H1 (cell line): Measurements from ENCODE around the gene KRTAP10-7. TPM values are rescaled to one million over a fixed set of nuclear protein-coding genes. Genes with fewer than 3 reads are reported as not detected.

Source experiments
- CTCF ChIA-PET: fragments of 300-600 bp; sonication (Branson Sonifier 250); formaldehyde crosslinking; loops from one replicate; lab custom pipeline; 2021; ENCODE audit not compliant: partially characterized antibody; lab: Charles Lee
- POLR2A ChIA-PET: fragments of 300-600 bp; sonication (Branson Sonifier 250); formaldehyde crosslinking; loops from one replicate; lab custom pipeline; 2021; ENCODE audit warnings: inconsistent platforms; ENCODE audit not compliant: partially characterized antibody; lab: Charles Lee
- DNase-seq, 2 experiments: peaks; one replicate each; pipeline versions ENCODE4 v3.0.0 to v3.0.0-alpha.2; 2010 to 2022; ENCODE audit warnings: low spot score in 2 of 2, low read depth in 1 of 2, mixed read lengths in 1 of 2
- FAIRE-seq: peaks from 2 replicates; lab custom pipeline; 2011; peaks lifted over from hg19 to GRCh38; lab: Jason Lieb, UNC
- H2AFZ ChIP-seq: 2 replicates; pipeline ENCODE4 v1.8.1; 2012; ENCODE audit warnings: low read length, inconsistent platforms
- H2AK5ac ChIP-seq: 2 replicates; pipeline ENCODE4 v1.6.1; 2013; ENCODE audit warnings: low read depth, low read length
- H2BK120ac ChIP-seq: replicated peaks from 2 replicates; pipeline ENCODE3; 2013; ENCODE audit warnings: low read depth, low read length, inconsistent platforms
- H2BK12ac ChIP-seq: 2 replicates; pipeline ENCODE4 v1.6.1; 2013; ENCODE audit warnings: low read depth, low read length
- H2BK15ac ChIP-seq: 2 replicates; pipeline ENCODE4 v1.6.1; 2013; ENCODE audit warnings: low read length
- H2BK20ac ChIP-seq: 2 replicates; pipeline ENCODE4 v1.6.1; 2013; ENCODE audit warnings: low read length
- H2BK5ac ChIP-seq: 2 replicates; pipeline ENCODE4 v1.6.1; 2013; ENCODE audit warnings: low read depth, low read length
- H3K14ac ChIP-seq: 2 replicates; pipeline ENCODE4 v1.6.1; 2013; ENCODE audit warnings: inconsistent platforms; ENCODE audit not compliant: insufficient read length
- H3K18ac ChIP-seq: 2 replicates; pipeline ENCODE4 v1.6.1; 2013; ENCODE audit warnings: low read length; ENCODE audit errors: extremely low read depth
- H3K23ac ChIP-seq: 2 replicates; pipeline ENCODE4 v1.6.1; 2013; ENCODE audit warnings: inconsistent platforms; ENCODE audit not compliant: insufficient read length
- H3K23me2 ChIP-seq: 2 replicates; pipeline ENCODE4 v1.6.1; 2013; ENCODE audit warnings: low read depth, low read length
- H3K27ac ChIP-seq: 2 replicates; pipeline ENCODE4 v1.6.1; 2011; ENCODE audit warnings: low read depth, low read length, inconsistent platforms
- H3K27me3 ChIP-seq, 4 experiments: replicated peaks in 1 of 4; 1 replicate in 1 of 4; 2 replicates in 3 of 4; pipeline versions ENCODE4 v1.6.1 to v1.8.1; 2011 to 2013; ENCODE audit warnings: low read length in 3 of 4, mild to moderate bottlenecking in 3 of 4, inconsistent platforms in 2 of 4, mixed read lengths in 2 of 4, moderate library complexity in 1 of 4; ENCODE audit not compliant: control insufficient read depth in 3 of 4, insufficient read depth in 3 of 4; ENCODE audit errors: extremely low read depth in 1 of 4
- H3K36me3 ChIP-seq, 4 experiments: 2 replicates each; pipeline versions ENCODE4 v1.6.1 to v1.8.1; 2011 to 2013; ENCODE audit warnings: mild to moderate bottlenecking in 4 of 4, low read length in 3 of 4, moderate library complexity in 2 of 4, control low read depth in 1 of 4, inconsistent platforms in 1 of 4; ENCODE audit not compliant: insufficient read depth in 4 of 4, control insufficient read depth in 2 of 4
- H3K4ac ChIP-seq: replicated peaks from 2 replicates; pipeline ENCODE3; 2013; ENCODE audit warnings: low read length, low read depth, mixed read lengths, inconsistent platforms; ENCODE audit not compliant: insufficient read length
- H3K4me1 ChIP-seq, 4 experiments: replicated peaks in 1 of 4; 1 replicate in 1 of 4; 2 replicates in 3 of 4; pipeline versions ENCODE4 v1.6.1 to v1.8.1; 2011 to 2013; ENCODE audit warnings: low read length in 3 of 4, inconsistent platforms in 2 of 4, mixed read lengths in 1 of 4; ENCODE audit not compliant: insufficient read depth in 4 of 4, control insufficient read depth in 3 of 4
- H3K4me2 ChIP-seq, 2 experiments: 2 replicates each; pipeline versions ENCODE4 v1.6.1 to v1.8.1; 2011 to 2013; ENCODE audit warnings: low read depth in 2 of 2, low read length in 2 of 2, control low read depth in 1 of 2, inconsistent platforms in 1 of 2, mild to moderate bottlenecking in 1 of 2; ENCODE audit not compliant: insufficient read depth in 1 of 2
- H3K4me3 ChIP-seq, 4 experiments: fragments of 200-600, 300-600 bp in 1 of 4; sonication (generic), shearing (Covaris generic), sonication (Bioruptor Twin) in 1 of 4; 2 replicates each; pipeline versions ENCODE4 v1.5.1 to v1.8.1; 2011 to 2016; ENCODE audit warnings: low read length in 4 of 4, low read depth in 3 of 4, control low read depth in 2 of 4, inconsistent platforms in 2 of 4, mild to moderate bottlenecking in 2 of 4, mixed read lengths in 1 of 4, moderate library complexity in 1 of 4; ENCODE audit not compliant: insufficient read depth in 2 of 4; ENCODE audit errors: extremely low read depth in 1 of 4
- H3K56ac ChIP-seq: replicated peaks from 2 replicates; pipeline ENCODE3; 2013; ENCODE audit warnings: low read depth, mild to moderate bottlenecking, mixed read lengths, low read length, inconsistent platforms; ENCODE audit not compliant: insufficient read length
- H3K79me1 ChIP-seq: 2 replicates; pipeline ENCODE4 v1.6.1; 2013; ENCODE audit warnings: low read depth, low read length, control low read depth
- H3K79me2 ChIP-seq, 2 experiments: 2 replicates each; pipeline versions ENCODE4 v1.6.1 to v1.8.1; 2012 to 2013; ENCODE audit warnings: low read length in 2 of 2, mild to moderate bottlenecking in 2 of 2, inconsistent platforms in 1 of 2; ENCODE audit not compliant: insufficient read depth in 2 of 2, control insufficient read depth in 1 of 2
- H3K9ac ChIP-seq, 4 experiments: replicated peaks in 1 of 4; 1 replicate in 1 of 4; 2 replicates in 3 of 4; pipeline versions ENCODE4 v1.6.1 to v1.8.1; 2011 to 2013; ENCODE audit warnings: low read depth in 3 of 4, low read length in 3 of 4, control low read depth in 2 of 4, mild to moderate bottlenecking in 2 of 4, moderate library complexity in 2 of 4, inconsistent platforms in 1 of 4; ENCODE audit errors: extremely low read depth in 1 of 4
- H3K9me3 ChIP-seq, 2 experiments: 2 replicates each; pipeline versions ENCODE4 v1.6.1 to v1.8.1; 2012 to 2013; ENCODE audit warnings: mild to moderate bottlenecking in 2 of 2, moderate library complexity in 2 of 2, control low read depth in 1 of 2, inconsistent platforms in 1 of 2, low read depth in 1 of 2, low read length in 1 of 2, mixed read lengths in 1 of 2; ENCODE audit not compliant: insufficient read depth in 2 of 2
- H4K20me1 ChIP-seq, 2 experiments: replicated peaks in 1 of 2; 2 replicates each; pipeline versions ENCODE3 to v1.8.1; 2011 to 2013; ENCODE audit warnings: inconsistent platforms in 2 of 2, low read length in 2 of 2, mild to moderate bottlenecking in 1 of 2; ENCODE audit not compliant: insufficient read depth in 2 of 2, control insufficient read depth in 1 of 2
- H4K5ac ChIP-seq: 2 replicates; pipeline ENCODE4 v1.6.1; 2013; ENCODE audit warnings: low read length, low read depth, mixed read lengths, inconsistent platforms; ENCODE audit not compliant: insufficient read length
- H4K8ac ChIP-seq: 2 replicates; pipeline ENCODE4 v1.8.0; 2013; ENCODE audit warnings: mild to moderate bottlenecking, moderate library complexity, low read length, inconsistent platforms; ENCODE audit not compliant: insufficient read depth; ENCODE audit errors: extremely low read depth
- H4K91ac ChIP-seq: replicated peaks from 2 replicates; pipeline ENCODE3; 2013; ENCODE audit warnings: low read length, mixed read lengths, inconsistent platforms; ENCODE audit not compliant: insufficient read length
- BACH1 ChIP-seq: IDR thresholded peaks from 2 replicates; pipeline ENCODE4 v1.6.1; 2012; ENCODE audit warnings: low read length, improper control_type of control experiment
- CEBPB ChIP-seq: IDR thresholded peaks from 2 replicates; pipeline ENCODE4 v1.6.1; 2012; ENCODE audit warnings: low read depth, low read length
- CTCF ChIP-seq, 3 experiments: IDR thresholded peaks; 1 replicate in 2 of 3; 2 replicates in 1 of 3; pipeline versions ENCODE4 v1.5.1 to v1.6.1; 2011; ENCODE audit warnings: low read length in 3 of 3, mild to moderate bottlenecking in 3 of 3, inconsistent platforms in 2 of 3, low read depth in 1 of 3, moderate library complexity in 1 of 3; ENCODE audit not compliant: insufficient read depth in 1 of 3; ENCODE audit errors: control extremely low read depth in 1 of 3
- E2F6 ChIP-seq: IDR thresholded peaks from 2 replicates; pipeline ENCODE4 v1.6.1; 2012; ENCODE audit warnings: inconsistent platforms
- EZH2 ChIP-seq: fragments of 200-600 bp; sonication (generic); IDR thresholded peaks from 2 replicates; pipeline ENCODE4 v1.7.1; 2012; ENCODE audit warnings: low read depth, mild to moderate bottlenecking, moderate library complexity, low read length, inconsistent platforms; ENCODE audit not compliant: severe bottlenecking
- GABPA ChIP-seq: IDR thresholded peaks from 2 replicates; pipeline ENCODE4 v1.6.1; 2011; ENCODE audit warnings: mild to moderate bottlenecking, low read length, moderate library complexity, borderline replicate concordance; ENCODE audit not compliant: insufficient read depth
- JUND ChIP-seq: IDR thresholded peaks from 2 replicates; pipeline ENCODE4 v1.6.1; 2011; ENCODE audit warnings: mild to moderate bottlenecking, improper control_type of control experiment, low read length
- NRF1 ChIP-seq: IDR thresholded peaks from 2 replicates; pipeline ENCODE4 v1.6.1; 2011; ENCODE audit warnings: mild to moderate bottlenecking, low read depth, low read length, improper control_type of control experiment
- PHF8 ChIP-seq: fragments of 200-600 bp; sonication (generic); conservative IDR thresholded peaks from 2 replicates; pipeline ENCODE4 v1.7.1; 2012; ENCODE audit warnings: low read depth, mild to moderate bottlenecking, inconsistent platforms, low read length, moderate library complexity
- RXRA ChIP-seq: IDR thresholded peaks from 2 replicates; pipeline ENCODE4 v1.6.1; 2011; ENCODE audit warnings: low read depth, mild to moderate bottlenecking, low read length, moderate library complexity; ENCODE audit not compliant: insufficient read depth
- WGBS, 2 experiments: shearing (Covaris generic) in 1 of 2; methylation state at CpG; one replicate each; pipeline versions ENCODE4 v1.1.6 to v1.1.7; 2013 to 2015; ENCODE audit warnings: low lambda C conversion rate in 2 of 2, mixed read lengths in 2 of 2, inconsistent platforms in 1 of 2, low coverage in 1 of 2, missing lambda C conversion rate in 1 of 2; ENCODE audit not compliant: insufficient replicate concordance in 2 of 2, insufficient coverage in 1 of 2, insufficient read length in 1 of 2; ENCODE audit errors: extremely low coverage in 1 of 2, missing lambda C conversion rate in 1 of 2; 5-methylcytosine and 5-hydroxymethylcytosine counted together
- polyA plus RNA-seq, 7 experiments: library from polyadenylated mRNA; depleted of rRNA in 3 of 7; stranded (reverse) in 5 of 7; unstranded in 2 of 7; fragments of >200 nt in 5 of 7; fragments of 200-250 nt in 2 of 7; gene quantifications; 1 replicate in 5 of 7; 2 replicates in 1 of 7; 4 replicates in 1 of 7; pipeline versions ENCODE4 v1.2.1 to v1.2.3, GENCODE V29; 2011 to 2013; ENCODE audit warnings: missing spikeins in 2 of 7, mixed read lengths in 2 of 7
- total RNA-seq: library from RNA; stranded (reverse); fragmentation: NEBNext Ultra II Directional; extraction: Animal tissue kit (Norgen Biotek cat#: 25700); gene quantifications from 2 replicates; pipeline ENCODE4 v1.2.1, GENCODE V29; 2021

KRTAP10-7 gene
- total and polyA plus RNA-seq, 2 of the 8 experiments (the other 6 are each of a cell fraction or from before 2014, with no cell fraction given), result not detected

GRCh38 chr21:44550807-44551206 is 49.6 kb upstream of the KRTAP10-7 start:
- Histone ChIP-seq H3K23ac (no peak overlapping the region), H3K56ac (no peak overlapping the region), H3K4ac (peak overlapping the region; percentile 95), H3K4me1 (peaks cover 9 to 35% (median 17%) of the 10 kb centered on the region in 4 experiments), H2BK5ac (peak overlapping the region; percentile 61), H3K4me2 (no peak overlapping the region; a peak in 1 of 4 replicates), H3K79me2 (no peaks in the 10 kb centered on the region), H3K27me3 (no peaks in the 10 kb centered on the region), H3K4me3 (no peak overlapping the region), H3K36me3 (no peaks in the 10 kb centered on the region), H4K91ac (peak overlapping the region; percentile 34), H3K27ac (no peak overlapping the region), H3K9me3 (no peaks in the 10 kb centered on the region; a peak in 1 of 4 replicates), H2AK5ac (peak overlapping the region; percentile 82; the same call in 1 of the 2 replicates), H4K5ac (no peak overlapping the region), H4K20me1 (no peaks in the 10 kb centered on the region), H2BK120ac (no peak overlapping the region), H2AFZ (no peak overlapping the region), H3K9ac (no peak overlapping the region), H2BK12ac (peak overlapping the region; percentile 98; the same call in 1 of the 2 replicates), H3K14ac (no peak overlapping the region), H4K8ac (no peak overlapping the region), H3K23me2 (no peaks in the 10 kb centered on the region), H3K18ac (peak overlapping the region; percentile 83), H2BK20ac (peak overlapping the region; percentile 99; the same call in 1 of the 2 replicates), H2BK15ac (peak overlapping the region; percentile 98; the same call in 1 of the 2 replicates), H3K79me1 (no peaks in the 10 kb centered on the region)
- ChIA-PET CTCF (interaction anchor here (0.7 to 2.3 kb wide), 6 partner anchors 10 to 243 kb away, joined by 3 to 8 read pairs (median 4); no protein-coding TSS in a partner anchor), POLR2A (interaction anchor here (1.2 to 1.3 kb wide), 3 partner anchors 11 to 52 kb away, joined by 3 read pairs; partner anchors contain the start of gene KRTAP10-1)
- no peak for DNase-seq
- FAIRE-seq, result no peak
- 79% methylated on average over 7 of the region's 10 CpGs; no CpG with 5 or more reads in 1 of the 2 experiments for WGBS, 2 experiments
- TF ChIP-seq BACH1, result no peak
- TF ChIP-seq CEBPB, result no peak
- no peak for TF ChIP-seq EZH2
- no peak for TF ChIP-seq NRF1
- no peak for TF ChIP-seq PHF8
- no peak for TF ChIP-seq CTCF (IDR thresholded peaks at IDR 0.05; ENCODE audit: control extremely low read depth in 1 of 3, insufficient read depth in 1 of 3, low read depth in 1 of 3, low read length in 3 of 3)
- TF ChIP-seq GABPA, result no peak
- no peak for TF ChIP-seq JUND
- TF ChIP-seq E2F6, result no peak
- TF ChIP-seq RXRA, result no peak
